ENCODE results near the gene HSFX3. TPM values are rescaled to one million over a fixed set of nuclear protein-coding genes. Genes with fewer than 3 reads are reported as not detected.
"Not testable (repeated sequence)": the region's sequence is repeated elsewhere in the genome, so short reads cannot be mapped to it uniquely, and the experiment has no call there.

The HSFX3 gene
- total RNA-seq, 1 experiment from 2014 or later: 0.96 TPM

DNA sequence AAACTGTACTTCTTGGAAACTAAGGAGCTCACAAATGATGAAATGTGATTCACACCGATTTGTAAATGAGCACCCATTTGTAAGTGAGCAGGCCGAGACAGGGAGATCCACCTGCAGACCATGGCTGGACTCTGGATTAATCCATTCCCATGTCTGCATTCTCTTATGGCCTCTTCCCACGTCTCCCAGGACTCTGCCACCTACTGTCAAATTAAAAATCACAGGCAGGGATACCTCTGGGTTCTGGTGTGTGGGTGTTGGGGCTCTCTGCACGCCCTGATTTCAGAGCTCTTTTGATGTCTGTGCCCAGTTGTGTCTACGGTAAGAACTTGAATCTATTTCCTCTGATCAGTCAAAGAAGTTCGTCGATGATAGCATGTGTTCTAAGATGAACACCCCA lies 41.3 kb upstream of the HSFX3 start:
- DNase-seq (ENCODE audit: low read depth, low spot score); H3K79me2 ChIP-seq (ENCODE audit: insufficient read depth, low read length); H3K9ac ChIP-seq (ENCODE audit: low read length); BruUV-seq (replicated peaks); H3K27ac ChIP-seq (ENCODE audit: low read depth, low read length); H2AFZ ChIP-seq (ENCODE audit: low read depth, low read length, poor library complexity, severe bottlenecking); H4K20me1 ChIP-seq (ENCODE audit: insufficient read depth); intact Hi-C loops (cut with micrococcal nuclease); H3K4me1 ChIP-seq (ENCODE audit: control insufficient read depth in 1 of 2, insufficient read depth in 2 of 2, low read length in 2 of 2); H3K27me3 ChIP-seq (ENCODE audit: insufficient read depth, low read length); RAD21 ChIA-PET (ENCODE audit: low non-redundant PET in 1 of 2, low total read pairs in 2 of 2, uncharacterized antibody in 2 of 2, unreplicated experiment in 2 of 2); H3K36me3 ChIP-seq (ENCODE audit: control insufficient read depth in 1 of 2, insufficient read depth in 2 of 2, low read length in 2 of 2); CTCF ChIA-PET; H3K9me3 ChIP-seq (ENCODE audit: control insufficient read depth in 1 of 2, insufficient read depth in 1 of 2, low read depth in 1 of 2, low read length in 2 of 2); POLR2A ChIA-PET; H3K4me2 ChIP-seq (ENCODE audit: low read length); H3K9me2 ChIP-seq (ENCODE audit: insufficient read depth); H3K4me3 ChIP-seq (replicated peaks in 1 of 2; ENCODE audit: low read depth in 1 of 2, low read length in 2 of 2): not testable (repeated sequence)
- 0 out of 2 replicates have a peak, but pooled peaks have one; percentile 36 for ATAC-seq

DNA sequence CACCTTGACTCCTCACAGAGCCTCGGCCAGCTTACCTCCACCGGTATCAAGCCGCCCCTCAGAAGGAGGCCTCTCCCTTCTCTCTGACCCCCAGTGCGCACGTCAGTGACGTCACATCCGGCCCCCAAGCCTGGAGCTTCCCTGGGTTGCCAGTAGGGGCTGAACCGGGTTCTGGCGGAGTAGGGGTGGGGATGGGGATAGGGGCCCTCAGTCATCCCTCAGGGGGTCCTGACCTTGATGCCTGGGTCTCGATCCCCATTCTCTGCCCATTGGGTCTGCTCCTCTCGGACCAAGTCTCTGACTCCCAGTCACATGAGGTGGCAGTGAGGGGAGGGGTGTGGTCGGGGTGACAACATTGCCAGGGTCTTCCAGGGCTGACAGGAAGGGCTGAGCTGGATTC lies 37.6 kb upstream of the HSFX3 start, which contains the start of gene MAGEA9B:
TSS of gene MAGEA9B (minus strand) at position 101 of the 400 bp plus-strand sequence. CDS start 4,280 bp downstream, outside the sequence.
- H3K27ac ChIP-seq (ENCODE audit: low read depth, low read length); H3K4me3 ChIP-seq (replicated peaks in 1 of 2; ENCODE audit: low read depth in 1 of 2, low read length in 2 of 2); H3K4me2 ChIP-seq (ENCODE audit: low read length); POLR2A ChIA-PET; H3K79me2 ChIP-seq (ENCODE audit: insufficient read depth, low read length); RAD21 ChIA-PET (ENCODE audit: low non-redundant PET in 1 of 2, low total read pairs in 2 of 2, uncharacterized antibody in 2 of 2, unreplicated experiment in 2 of 2); H3K9me3 ChIP-seq (ENCODE audit: control insufficient read depth in 1 of 2, insufficient read depth in 1 of 2, low read depth in 1 of 2, low read length in 2 of 2); H4K20me1 ChIP-seq (ENCODE audit: insufficient read depth); BruUV-seq (replicated peaks); H2AFZ ChIP-seq (ENCODE audit: low read depth, low read length, poor library complexity, severe bottlenecking); ATAC-seq; H3K36me3 ChIP-seq (ENCODE audit: control insufficient read depth in 1 of 2, insufficient read depth in 2 of 2, low read length in 2 of 2); DNase-seq (ENCODE audit: low read depth, low spot score); H3K9ac ChIP-seq (ENCODE audit: low read length); H3K4me1 ChIP-seq (ENCODE audit: control insufficient read depth in 1 of 2, insufficient read depth in 2 of 2, low read length in 2 of 2); H3K27me3 ChIP-seq (ENCODE audit: insufficient read depth, low read length); intact Hi-C loops (cut with micrococcal nuclease); H3K9me2 ChIP-seq (ENCODE audit: insufficient read depth); CTCF ChIA-PET: not testable (repeated sequence)

DNA sequence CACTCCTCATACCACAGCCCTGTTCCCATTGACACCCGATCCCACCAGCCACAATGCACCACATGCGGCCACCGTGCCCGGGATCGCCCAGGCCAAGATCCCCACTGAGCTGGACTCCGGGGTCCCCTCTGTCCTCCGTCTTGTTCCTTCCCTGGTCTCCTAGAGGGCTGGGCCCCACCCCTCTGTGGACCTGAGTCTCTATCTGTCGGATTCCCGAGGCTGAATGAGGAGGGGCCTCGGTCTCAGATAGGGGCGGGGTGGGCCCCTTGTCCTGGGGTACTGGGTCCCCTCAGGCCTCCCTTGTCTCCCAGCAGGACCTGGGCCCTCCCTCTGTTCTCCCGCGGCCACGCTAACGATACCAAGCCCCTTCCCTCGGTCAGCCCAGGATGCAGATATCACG lies 35.9 kb upstream of the HSFX3 start:
- ATAC-seq; H4K20me1 ChIP-seq (ENCODE audit: insufficient read depth); H3K79me2 ChIP-seq (ENCODE audit: insufficient read depth, low read length); H3K9me3 ChIP-seq (ENCODE audit: control insufficient read depth in 1 of 2, insufficient read depth in 1 of 2, low read depth in 1 of 2, low read length in 2 of 2); H3K4me1 ChIP-seq (ENCODE audit: control insufficient read depth in 1 of 2, insufficient read depth in 2 of 2, low read length in 2 of 2); H3K4me3 ChIP-seq (replicated peaks in 1 of 2; ENCODE audit: low read depth in 1 of 2, low read length in 2 of 2); H3K27me3 ChIP-seq (ENCODE audit: insufficient read depth, low read length); H3K9me2 ChIP-seq (ENCODE audit: insufficient read depth); H3K9ac ChIP-seq (ENCODE audit: low read length); H3K36me3 ChIP-seq (ENCODE audit: control insufficient read depth in 1 of 2, insufficient read depth in 2 of 2, low read length in 2 of 2); H3K27ac ChIP-seq (ENCODE audit: low read depth, low read length); H3K4me2 ChIP-seq (ENCODE audit: low read length); DNase-seq (ENCODE audit: low read depth, low spot score); BruUV-seq (replicated peaks); CTCF ChIA-PET; intact Hi-C loops (cut with micrococcal nuclease); POLR2A ChIA-PET; RAD21 ChIA-PET (ENCODE audit: low non-redundant PET in 1 of 2, low total read pairs in 2 of 2, uncharacterized antibody in 2 of 2, unreplicated experiment in 2 of 2); H2AFZ ChIP-seq (ENCODE audit: low read depth, low read length, poor library complexity, severe bottlenecking): not testable (repeated sequence)

DNA sequence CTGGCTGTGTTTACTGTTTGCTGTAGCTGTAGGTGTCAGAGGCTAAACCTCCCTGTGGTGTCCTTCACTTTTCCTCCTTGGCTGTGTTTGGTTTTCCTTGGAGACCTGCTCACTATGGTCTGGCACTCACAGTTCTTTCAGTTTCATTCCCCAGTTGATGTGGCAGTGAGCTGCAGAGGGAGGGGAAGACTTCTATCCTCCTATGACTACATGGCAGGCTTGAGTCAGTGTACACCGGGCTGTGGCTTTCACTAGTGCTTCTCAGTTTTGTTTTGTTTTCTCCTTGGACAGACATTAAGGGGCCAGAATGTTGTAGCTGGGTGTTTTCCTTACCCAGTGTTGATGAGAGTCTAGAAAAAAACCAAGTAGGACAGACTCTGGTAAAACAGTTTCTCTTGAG lies 23.7 kb upstream of the HSFX3 start:
- intact Hi-C loops (cut with micrococcal nuclease); DNase-seq (ENCODE audit: low read depth, low spot score); POLR2A ChIA-PET: not testable (repeated sequence)

More for the DNA sequence above, 23.7 kb upstream of the HSFX3 start:
- ATAC-seq; H2AFZ ChIP-seq (ENCODE audit: low read depth, low read length, poor library complexity, severe bottlenecking); H3K4me1 ChIP-seq (ENCODE audit: control insufficient read depth in 1 of 2, insufficient read depth in 2 of 2, low read length in 2 of 2); BruUV-seq (replicated peaks); H3K9me2 ChIP-seq (ENCODE audit: insufficient read depth); H3K36me3 ChIP-seq (ENCODE audit: control insufficient read depth in 1 of 2, insufficient read depth in 2 of 2, low read length in 2 of 2); H3K9ac ChIP-seq (ENCODE audit: low read length); H3K27ac ChIP-seq (ENCODE audit: low read depth, low read length); H3K4me2 ChIP-seq (ENCODE audit: low read length); H3K79me2 ChIP-seq (ENCODE audit: insufficient read depth, low read length); H3K4me3 ChIP-seq (replicated peaks in 1 of 2; ENCODE audit: low read depth in 1 of 2, low read length in 2 of 2); CTCF ChIA-PET; H4K20me1 ChIP-seq (ENCODE audit: insufficient read depth); H3K27me3 ChIP-seq (ENCODE audit: insufficient read depth, low read length); RAD21 ChIA-PET (ENCODE audit: low non-redundant PET in 1 of 2, low total read pairs in 2 of 2, uncharacterized antibody in 2 of 2, unreplicated experiment in 2 of 2); H3K9me3 ChIP-seq (ENCODE audit: control insufficient read depth in 1 of 2, insufficient read depth in 1 of 2, low read depth in 1 of 2, low read length in 2 of 2): not testable (repeated sequence)

Data from HCT116 (cell line).